K562 (cell line): ENCODE results near the gene NUP43. TPM values are rescaled to one million over a fixed set of nuclear protein-coding genes. Genes with fewer than 3 reads are reported as not detected.

Experiments used
- AFF1 ChIP-seq, 2 experiments: fragments of 450-650 bp; IDR thresholded peaks; 2 replicates each; pipeline ENCODE4 v1.6.1; 2018; ENCODE audit warnings: mild to moderate bottlenecking in 2 of 2, low read depth in 1 of 2; ENCODE audit not compliant: partially characterized antibody in 2 of 2
- CBFB ChIP-seq: sonication (generic); formaldehyde crosslinking; IDR thresholded peaks from 2 replicates; pipeline ENCODE4 v1.4.0; 2020; ENCODE audit warnings: mild to moderate bottlenecking, missing genetic modification reagents
- CREB5 ChIP-seq: fragments of 250-450 bp; sonication (Bioruptor Pico); IDR thresholded peaks from 2 replicates; pipeline ENCODE4 v1.5.0; 2020; ENCODE audit warnings: mild to moderate bottlenecking
- EP400 ChIP-seq: fragments of 450-650 bp; IDR thresholded peaks from 2 replicates; pipeline ENCODE4 v1.6.1; 2017; ENCODE audit warnings: antibody characterized with exemption, mild to moderate bottlenecking, moderate library complexity
- HINFP ChIP-seq: fragments of 450-650 bp; conservative IDR thresholded peaks from 2 replicates; pipeline ENCODE4 v1.6.1; 2016; ENCODE audit warnings: missing genetic modification characterization, low read depth, mild to moderate bottlenecking, control low read depth, missing compliant biosample characterization
- MYC ChIP-seq, 2 experiments: fragments of 250-450 bp in 1 of 2; sonication (Bioruptor Pico) in 1 of 2; IDR thresholded peaks; 2 replicates each; pipeline versions ENCODE4 v1.5.1 to v1.6.1; 2012 to 2021; ENCODE audit warnings: low read depth in 2 of 2, borderline replicate concordance in 1 of 2, improper control_type of control experiment in 1 of 2, low read length in 1 of 2, mild to moderate bottlenecking in 1 of 2, moderate library complexity in 1 of 2
- NR1H2 ChIP-seq: sonication (generic); formaldehyde crosslinking; IDR thresholded peaks from 2 replicates; pipeline ENCODE4 v1.4.0; 2020; ENCODE audit warnings: mild to moderate bottlenecking, missing genetic modification reagents
- PATZ1 ChIP-seq: fragments of 250-450 bp; sonication (Bioruptor Pico); IDR thresholded peaks from 2 replicates; pipeline ENCODE4 v1.5.0; 2020; ENCODE audit warnings: mild to moderate bottlenecking, borderline replicate concordance
- POLR2AphosphoS5 ChIP-seq: IDR thresholded peaks from 2 replicates; pipeline ENCODE4 v1.6.1; 2011; ENCODE audit warnings: mild to moderate bottlenecking, low read depth, low read length, moderate library complexity; ENCODE audit not compliant: control insufficient read depth, insufficient read depth
- SAP30 ChIP-seq: fragments of 200-600 bp; sonication (generic); IDR thresholded peaks from 2 replicates; pipeline ENCODE4 v1.6.1; 2012; ENCODE audit warnings: borderline replicate concordance, low read depth, mild to moderate bottlenecking, moderate library complexity, low read length, control low read depth, inconsistent platforms; ENCODE audit not compliant: insufficient read depth, poor library complexity, severe bottlenecking
- SMAD1 ChIP-seq: fragments of 150-350 bp; IDR thresholded peaks from 2 replicates; pipeline ENCODE4 v1.6.1; 2014; ENCODE audit warnings: low read length, low read depth; ENCODE audit not compliant: partially characterized antibody
- THAP12 ChIP-seq: fragments of 250-450 bp; sonication (Bioruptor Pico); IDR thresholded peaks from 2 replicates; pipeline ENCODE4 v1.9.0; 2021; ENCODE audit warnings: mild to moderate bottlenecking, inconsistent platforms
- polyA plus RNA-seq, 8 experiments: library from polyadenylated mRNA; depleted of rRNA in 4 of 8; stranded (reverse) in 5 of 8; unstranded in 3 of 8; fragments of >200 nt; fragmentation: Nextera tagmentation in 2 of 8; fragmentation: Illumina TruSeq in 1 of 8; extraction: Ambion mirVana in 2 of 8; extraction: Trizol in 1 of 8; gene quantifications; 2 replicates each; pipeline versions ENCODE4 v1.2.1 to v1.2.3, GENCODE V29; 2011 to 2014; ENCODE audit warnings: inconsistent platforms in 1 of 8, missing spikeins in 1 of 8
- total RNA-seq, 7 experiments: library from RNA; depleted of rRNA in 6 of 7; stranded (reverse); fragments of >200 nt in 6 of 7; fragmentation: Illumina TruSeq in 2 of 7; extraction: Trizol in 2 of 7; gene quantifications; 2 replicates each; pipeline versions ENCODE4 v1.2.1 to v1.2.3, GENCODE V29; 2011 to 2021; ENCODE audit warnings: low replicate concordance in 1 of 7

NUP43 gene
- total and polyA plus RNA-seq, 9 of the 15 experiments (the other 6 are each of a cell fraction or from before 2014, with no cell fraction given) = 28.9 to 136 (median 67.4) TPM

- TF ChIP-seq MYC (IDR thresholded peaks at IDR 0.05; ENCODE audit: low read depth, low read length) (peak; percentile 23; the same call in 1 of the 2 replicates), MYC (CRISPR knock-in tag; IDR thresholded peaks at IDR 0.05; ENCODE audit: borderline replicate concordance, low read depth) (peak; percentile 64; the same call in 1 of the 2 replicates), SAP30 (no peak), SMAD1 (no peak), HINFP (tag) (no peak), POLR2AphosphoS5 (peak; percentile 85), AFF1 (IDR thresholded peaks at IDR 0.05; ENCODE audit: low read depth in 1 of 2, partially characterized antibody in 2 of 2) (no peak), EP400 (peak; percentile 82; the same call in 1 of the 2 replicates), CBFB (CRISPR knock-in tag) (peak; percentile 67; the same call in 1 of the 2 replicates), CREB5 (no peak), THAP12 (CRISPR knock-in tag) (no peak), PATZ1 (no peak), NR1H2 (no peak)
Observed at GRCh38 chr6:149749594-149750135, 3.3 kb upstream of the NUP43 start, which contains the start of gene PCMT1 (continued).
